ENCODE results near the gene UBE4B. TPM values are rescaled to one million over a fixed set of nuclear protein-coding genes. Genes with fewer than 3 reads are reported as not detected.
A peak's percentile ranks its signal among the peaks of the same experiment; 100 is the strongest.

Gene UBE4B
- total and polyA plus RNA-seq, 2 experiments from 2014 or later, result 28.4 to 115 TPM

DNA sequence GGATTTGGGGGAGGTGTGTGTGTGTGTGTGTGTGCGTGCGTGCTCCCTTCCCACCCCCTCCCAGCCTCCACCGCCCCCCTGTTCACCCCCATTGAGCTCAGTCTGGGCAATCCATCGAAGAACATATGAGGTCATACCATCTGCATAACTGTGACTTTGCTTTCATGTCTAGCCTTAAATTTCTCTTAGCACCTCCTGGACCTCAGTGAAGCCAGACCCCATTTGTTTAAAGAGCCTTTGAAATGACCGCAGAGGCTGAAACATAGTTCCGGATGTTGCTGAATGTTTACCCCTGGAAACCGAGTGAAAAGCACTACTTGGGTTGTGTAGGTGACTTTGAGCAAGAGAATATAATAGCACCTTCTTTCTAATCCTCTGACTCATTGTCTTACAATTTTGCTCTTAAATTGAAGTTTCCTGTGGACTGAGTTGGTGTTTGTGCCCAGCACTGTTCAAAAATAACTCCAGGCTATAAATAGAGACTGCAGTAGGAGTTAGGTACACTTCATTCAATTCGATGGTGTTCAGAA lies 75.4 kb downstream of the UBE4B start (continued):
- TF ChIP-seq ZNF462 (CRISPR knock-in tag; IDR thresholded peaks at IDR 0.05), result no peak

- Histone ChIP-seq H3K27ac (ENCODE audit: low read depth) (peak overlapping the region; percentile 48; the same call in 1 of the 2 replicates), H3F3A (replicated peaks; ENCODE audit: low read depth) (no peaks in the 10 kb centered on the region), H2AFZ (no peak overlapping the region), H4K20me1 (replicated peaks; ENCODE audit: insufficient read depth) (peaks cover 10% of the 10 kb centered on the region; the same call in 1 of the 2 replicates), H3K9me2 (ENCODE audit: insufficient read depth) (no peaks in the 10 kb centered on the region), H3K79me2 (replicated peaks; ENCODE audit: insufficient read depth) (peaks cover 3% of the 10 kb centered on the region), H3K4me3 (no peak overlapping the region), H3K27me3 (ENCODE audit: insufficient read depth) (no peaks in the 10 kb centered on the region), H3K4me2 (no peak overlapping the region), H3K4me1 (ENCODE audit: insufficient read depth) (no peaks in the 10 kb centered on the region), H3K36me3 (ENCODE audit: insufficient read depth) (peaks cover 11% of the 10 kb centered on the region)
- Mint-ChIP-seq H3K4me1 (peaks cover 6% of the 10 kb centered on the region; the same call in 2 of the 3 replicates), H3K36me3 (ENCODE audit: low read depth) (peaks cover 49% of the 10 kb centered on the region), H3K4me3 (no peak overlapping the region), H3K27ac (no peak overlapping the region; the same call in 1 of the 2 replicates), H3K9me3 (no peaks in the 10 kb centered on the region), H3K27me3 (ENCODE audit: insufficient read depth, low read depth, poor library complexity) (peaks cover 5% of the 10 kb centered on the region)
- DNase-seq (ENCODE audit: low spot score) (no peak), ATAC-seq (no peak)
- no peak for TF ChIP-seq ZNF331 (CRISPR knock-in tag; IDR thresholded peaks at IDR 0.05; ENCODE audit: low read depth)
Measured at GRCh38 chr1:10108948-10109708, 76.4 kb downstream of the UBE4B start.

All from GM23338 (cell line).